PC-3 (cell line): ENCODE measurements around the gene UBXN2A. TPM values are rescaled to one million over a fixed set of nuclear protein-coding genes. Genes with fewer than 3 reads are reported as not detected.

ENCODE experiments used
- ATAC-seq: fragments of 200-7000 bp; cut with Tn5 transposase; 2 replicates; pipeline ENCODE4 v1.9.1; 2020; ENCODE audit warnings: mild to moderate bottlenecking, moderate library complexity
- BruUV-seq: library from RNA; stranded (reverse); fragments of 400-500 nt; replicated peaks from 2 replicates; lab custom pipeline; 2021; lab: Mats Ljungman, UMichigan
- CTCF ChIA-PET: fragments of 300-600 bp; sonication (Branson Sonifier 250); formaldehyde crosslinking; loops from one replicate; lab custom pipeline; 2022; ENCODE audit warnings: antibody characterized with exemption; lab: Charles Lee
- POLR2A ChIA-PET: fragments of 300-600 bp; sonication (Branson Sonifier 250); formaldehyde crosslinking; loops from one replicate; lab custom pipeline; 2022; ENCODE audit warnings: antibody characterized with exemption; ENCODE audit not compliant: unreplicated experiment; lab: Charles Lee
- DNase-seq: peaks from one replicate; pipeline ENCODE4 v3.0.0-alpha.2; 2015
- H2AFZ ChIP-seq: fragments of 300-600 bp; sonication (generic); 2 replicates; pipeline ENCODE4 v1.6.0; 2016; ENCODE audit warnings: antibody characterized with exemption, low read length
- H3F3A ChIP-seq: fragments of 300-600 bp; sonication (generic); one replicate; pipeline ENCODE4 v1.6.0; 2017; ENCODE audit warnings: antibody characterized with exemption, low read length, control low read depth, mild to moderate bottlenecking; ENCODE audit not compliant: unreplicated experiment
- H3K27ac ChIP-seq: fragments of 300-600 bp; sonication (generic); 2 replicates; pipeline ENCODE4 v1.5.1; 2016; ENCODE audit warnings: mild to moderate bottlenecking, low read length
- H3K27me3 ChIP-seq: fragments of 300-600 bp; sonication (generic); 2 replicates; pipeline ENCODE4 v1.6.1; 2016; ENCODE audit warnings: low read length, mixed read lengths
- H3K36me3 ChIP-seq: fragments of 300-600 bp; sonication (generic); 2 replicates; pipeline ENCODE4 v1.6.1; 2016; ENCODE audit warnings: low read depth, mixed run types, low read length, mixed read lengths
- H3K4me1 ChIP-seq: fragments of 300-600 bp; sonication (generic); 2 replicates; pipeline ENCODE4 v1.5.1; 2016; ENCODE audit warnings: low read length; ENCODE audit not compliant: insufficient read depth
- H3K4me2 ChIP-seq: fragments of 300-600 bp; sonication (generic); 2 replicates; pipeline ENCODE4 v1.6.0; 2016; ENCODE audit warnings: low read length
- H3K4me3 ChIP-seq: fragments of 300-600 bp; sonication (generic); 2 replicates; pipeline ENCODE4 v1.5.1; 2016; ENCODE audit warnings: mild to moderate bottlenecking, low read length, mixed read lengths
- H3K79me2 ChIP-seq: fragments of 300-600 bp; sonication (generic); 2 replicates; pipeline ENCODE4 v1.6.1; 2017; ENCODE audit warnings: low read length, mixed read lengths
- H3K9ac ChIP-seq: fragments of 300-600 bp; sonication (generic); 2 replicates; pipeline ENCODE4 v1.6.0; 2016; ENCODE audit warnings: mild to moderate bottlenecking, low read length
- H3K9me2 ChIP-seq: fragments of 300-600 bp; sonication (generic); replicated peaks from 2 replicates; pipeline ENCODE4 v1.6.1; 2016; ENCODE audit warnings: mixed run types, low read length, mixed read lengths
- H3K9me3 ChIP-seq: fragments of 300-600 bp; sonication (generic); 2 replicates; pipeline ENCODE4 v1.6.1; 2016; ENCODE audit warnings: low read length, mixed read lengths
- H4K20me1 ChIP-seq: fragments of 300-600 bp; sonication (generic); 2 replicates; pipeline ENCODE4 v1.6.1; 2016; ENCODE audit warnings: low read length, mixed read lengths
- CTCF ChIP-seq: fragments of 300-600 bp; sonication (generic); conservative IDR thresholded peaks from 2 replicates; pipeline ENCODE4 v1.5.1; 2017; ENCODE audit warnings: antibody characterized with exemption, low read depth, mild to moderate bottlenecking, low read length
- EZH2 ChIP-seq: fragments of 300-600 bp; sonication (generic); IDR thresholded peaks from one replicate; pipeline ENCODE4 v1.6.1; 2017; ENCODE audit warnings: antibody characterized with exemption, mild to moderate bottlenecking, low read length; ENCODE audit not compliant: unreplicated experiment
- EZH2phosphoT487 ChIP-seq: fragments of 300-600 bp; sonication (generic); IDR thresholded peaks from 2 replicates; pipeline ENCODE4 v1.6.1; 2018; ENCODE audit warnings: mild to moderate bottlenecking, antibody characterized with exemption, low read length, borderline replicate concordance
- intact Hi-C: fragments of 100-400 bp; cut with micrococcal nuclease; formaldehyde crosslinking; loops from 2 replicates; pipeline ENCODE4 v1.9.0; 2023
- total RNA-seq: library from RNA; depleted of rRNA; stranded (reverse); fragments of >200 nt; gene quantifications from 2 replicates; pipeline ENCODE4 v1.2.3, GENCODE V29; 2014

Gene UBXN2A
- total RNA-seq, 1 experiment from 2014 or later: 15.4 TPM

- intact Hi-C loops: no loop called here
- Histone ChIP-seq H3K4me2 (peak overlapping the region; percentile 84; the same call in 1 of the 2 replicates), H4K20me1 (no peaks in the 10 kb centered on the region), H3F3A (peaks cover 3% of the 10 kb centered on the region), H3K27ac (peak overlapping the region; percentile 97), H2AFZ (no peak overlapping the region), H3K36me3 (no peaks in the 10 kb centered on the region), H3K9me2 (no peaks in the 10 kb centered on the region), H3K4me1 (peaks cover 29% of the 10 kb centered on the region), H3K27me3 (no peaks in the 10 kb centered on the region), H3K9me3 (no peaks in the 10 kb centered on the region), H3K9ac (no peak overlapping the region), H3K79me2 (peaks cover 57% of the 10 kb centered on the region), H3K4me3 (no peak overlapping the region)
- no TSS peak for BruUV-seq
- ChIA-PET POLR2A (no interaction called here), CTCF (no interaction called here)
- no peak for TF ChIP-seq EZH2
- TF ChIP-seq CTCF: no peak
- TF ChIP-seq EZH2phosphoT487: no peak
- no peak for DNase-seq
- no peak for ATAC-seq
Observed at GRCh38 chr2:23903034-23903433, 37.2 kb upstream of the UBXN2A start.

- H3K36me3 ChIP-seq: no peaks in the 10 kb centered on the region
- H3K27me3 ChIP-seq: no peaks in the 10 kb centered on the region
- intact Hi-C loops: no loop called here
- no peak for DNase-seq
- peaks cover 46% of the 10 kb centered on the region for H3K79me2 ChIP-seq
- no peak overlapping the region for H3K27ac ChIP-seq
- no peak overlapping the region for H3K9ac ChIP-seq
- no peaks in the 10 kb centered on the region for H3K9me2 ChIP-seq
- H3K4me1 ChIP-seq: peaks cover 29% of the 10 kb centered on the region
- POLR2A ChIA-PET: interaction anchor here (0.6 kb wide), 1 partner anchor 23 kb away, joined by 3 read pairs; the partner anchor contains the start of gene ATAD2B
- H2AFZ ChIP-seq: no peak overlapping the region
- H3K4me2 ChIP-seq: no peak overlapping the region
- peaks cover 3% of the 10 kb centered on the region for H3F3A ChIP-seq
- ATAC-seq: no peak
- CTCF ChIA-PET: no interaction called here
- H3K9me3 ChIP-seq: no peaks in the 10 kb centered on the region
- no TSS peak for BruUV-seq
- H3K4me3 ChIP-seq: no peak overlapping the region
- TF ChIP-seq EZH2 (no peak), CTCF (no peak), EZH2phosphoT487 (no peak)
- H4K20me1 ChIP-seq: no peaks in the 10 kb centered on the region
Observed at GRCh38 chr2:23904215-23904614, 36.0 kb upstream of the UBXN2A start.

- Histone ChIP-seq H3K79me2 (peaks cover 45% of the 10 kb centered on the region), H3K9me3 (no peaks in the 10 kb centered on the region), H3F3A (peaks cover 3% of the 10 kb centered on the region), H3K27ac (no peak overlapping the region), H3K4me1 (peaks cover 29% of the 10 kb centered on the region), H3K9ac (no peak overlapping the region), H3K4me2 (no peak overlapping the region), H4K20me1 (no peaks in the 10 kb centered on the region), H3K9me2 (no peaks in the 10 kb centered on the region), H3K27me3 (no peaks in the 10 kb centered on the region), H2AFZ (no peak overlapping the region), H3K4me3 (no peak overlapping the region), H3K36me3 (no peaks in the 10 kb centered on the region)
- ChIA-PET CTCF (no interaction called here), POLR2A (interaction anchor here (0.6 kb wide), 1 partner anchor 22 kb away, joined by 3 read pairs; the partner anchor contains the start of gene ATAD2B)
- TF ChIP-seq CTCF: no peak
- no peak for TF ChIP-seq EZH2
- no peak for TF ChIP-seq EZH2phosphoT487
- no TSS peak for BruUV-seq
- intact Hi-C loops: no loop called here
- no peak for DNase-seq
- no peak for ATAC-seq
Observed at GRCh38 chr2:23904692-23905091, 35.6 kb upstream of the UBXN2A start.
